GM19372 (cell line): ENCODE data around the gene OSM.
"Not testable (repeated sequence)": the region's sequence is repeated elsewhere in the genome, so short reads cannot be mapped to it uniquely, and the experiment has no call there.

Experiments used
- ATAC-seq: cut with Tn5 transposase; IDR thresholded peaks from one replicate; pipeline ENCODE4 v1.9.1; 2021; ENCODE audit warnings: mild to moderate bottlenecking, low read depth, moderate library complexity; ENCODE audit not compliant: unreplicated experiment

Gene OSM

DNA sequence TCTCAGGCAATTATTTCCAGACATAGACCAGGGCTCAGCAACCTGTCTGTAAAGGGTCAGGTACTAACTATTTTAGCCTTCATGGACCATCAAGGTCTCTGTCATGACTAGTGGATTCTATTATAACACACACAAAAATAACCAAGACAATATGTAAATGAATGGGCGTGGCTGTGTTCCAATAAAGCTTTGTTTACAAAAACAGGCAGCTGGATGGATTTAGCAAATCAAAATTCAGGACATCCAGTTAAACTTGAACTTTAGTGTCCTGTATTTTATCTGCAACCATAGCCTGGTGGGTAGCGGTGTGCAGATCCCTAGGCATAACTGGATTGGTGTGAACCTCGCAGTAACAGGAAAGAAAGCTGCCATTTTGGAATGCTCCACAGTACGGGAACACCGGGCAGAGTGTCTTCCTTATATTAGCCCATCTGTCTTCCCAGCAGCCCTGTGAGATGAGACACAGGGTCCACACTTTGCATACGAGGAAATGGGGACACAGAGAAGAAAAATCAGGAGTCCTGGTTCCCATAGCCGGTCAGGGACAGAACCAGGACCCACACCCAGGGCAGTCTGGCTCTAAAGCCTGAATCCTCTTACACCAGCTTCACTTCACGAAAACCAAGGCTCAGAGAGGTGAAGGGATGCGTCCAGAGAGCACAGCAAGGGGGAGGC, 35.7 kb downstream of the OSM start:
- no peak for ATAC-seq

DNA sequence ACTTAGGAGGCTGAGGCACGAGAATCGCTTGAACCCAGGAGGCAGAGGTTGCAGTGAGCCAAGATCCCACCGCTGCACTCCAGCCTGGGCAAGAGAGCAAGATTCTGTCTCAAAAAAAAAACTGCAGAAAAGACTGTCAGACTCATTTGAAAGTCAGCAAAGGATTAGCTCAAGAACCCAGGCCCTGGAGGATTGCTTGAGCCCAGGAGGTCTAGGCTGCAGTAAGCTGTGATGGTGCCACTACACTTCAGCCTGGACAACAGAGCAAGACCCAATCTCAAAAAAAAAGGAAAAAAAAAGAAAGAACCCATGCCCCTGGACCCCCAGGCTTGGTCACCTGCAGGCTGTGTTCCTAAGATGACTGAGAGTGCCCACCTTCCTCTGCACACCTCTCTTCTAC, 36.3 kb downstream of the OSM start:
- ATAC-seq = no peak

DNA sequence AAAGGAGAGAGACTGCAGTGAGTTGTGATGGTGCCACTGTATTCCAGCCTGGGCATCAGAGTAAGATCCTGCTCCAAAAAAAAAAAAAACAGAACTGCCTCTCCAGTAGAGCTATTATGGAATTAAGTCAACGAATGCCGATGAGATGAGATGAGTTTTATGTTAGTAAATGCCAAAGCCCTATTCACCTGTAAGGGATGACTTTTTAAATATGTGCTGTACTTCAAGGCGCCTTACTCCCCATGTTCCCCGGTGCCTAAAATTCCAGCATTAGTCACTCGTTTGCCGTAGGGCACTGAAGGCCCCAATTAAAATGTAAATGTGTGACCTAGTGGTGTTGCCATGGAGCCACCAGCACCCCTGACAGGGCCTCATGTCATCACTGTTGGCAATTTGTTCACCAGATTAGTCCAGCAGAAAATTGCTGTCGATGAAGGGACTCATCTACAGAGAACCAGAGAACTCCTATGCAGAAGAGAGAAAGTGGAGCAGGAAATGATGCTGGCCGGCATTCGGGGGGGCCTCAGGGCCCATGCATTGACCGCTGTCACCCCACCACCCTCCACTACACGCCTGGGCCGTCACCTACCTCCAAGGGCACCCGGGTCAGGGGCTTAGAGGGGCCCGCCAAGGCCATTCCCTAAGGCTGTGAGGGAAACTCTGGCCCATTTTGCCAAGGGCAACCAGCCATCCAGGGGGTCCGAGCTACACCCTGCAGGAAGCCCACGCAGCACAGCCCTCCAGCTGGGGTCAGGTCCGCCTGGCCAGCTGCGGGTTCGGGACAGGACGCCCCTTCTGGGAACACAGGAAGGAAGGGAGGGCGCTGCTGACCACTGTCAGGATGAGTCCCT, 37.9 kb downstream of the OSM start:
- ATAC-seq = no peak

DNA sequence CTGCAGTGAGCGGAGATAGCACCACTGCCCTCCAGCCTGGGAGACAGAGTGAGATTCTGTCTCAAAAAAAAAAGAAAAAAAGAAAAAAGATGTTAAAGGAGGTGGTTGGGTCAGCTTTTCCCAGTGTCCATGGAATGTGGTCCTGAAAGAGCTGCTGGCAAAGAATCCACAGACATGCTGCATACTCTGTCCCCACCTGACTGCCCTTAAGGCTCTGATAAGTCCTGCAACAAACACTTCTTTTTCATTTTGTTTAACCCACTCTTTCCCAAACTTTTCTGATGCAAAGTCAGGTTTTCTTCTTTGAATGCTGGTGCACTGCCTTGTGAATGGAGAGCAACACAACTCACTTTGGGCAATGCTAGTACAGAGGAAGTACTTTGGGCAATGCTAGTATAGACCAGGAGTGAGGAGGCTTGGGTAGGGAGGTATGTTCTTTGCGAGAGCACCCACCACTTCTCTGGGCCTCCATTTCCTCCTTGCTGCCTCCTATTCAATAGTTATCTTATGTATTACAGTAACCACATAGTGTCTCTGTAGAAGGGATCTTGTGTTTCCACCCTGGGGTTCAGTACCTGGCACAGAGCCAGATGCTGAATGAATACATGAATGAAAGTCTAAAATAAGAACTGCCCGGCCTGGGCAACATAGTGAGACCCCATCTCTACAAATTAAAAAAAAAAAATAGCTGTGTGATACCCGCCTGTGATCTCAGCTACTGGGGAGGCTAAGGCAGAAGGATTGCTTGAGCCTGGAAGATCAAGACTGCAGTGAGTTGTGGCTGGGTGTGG, 39.0 kb downstream of the OSM start:
- no peak for ATAC-seq

DNA sequence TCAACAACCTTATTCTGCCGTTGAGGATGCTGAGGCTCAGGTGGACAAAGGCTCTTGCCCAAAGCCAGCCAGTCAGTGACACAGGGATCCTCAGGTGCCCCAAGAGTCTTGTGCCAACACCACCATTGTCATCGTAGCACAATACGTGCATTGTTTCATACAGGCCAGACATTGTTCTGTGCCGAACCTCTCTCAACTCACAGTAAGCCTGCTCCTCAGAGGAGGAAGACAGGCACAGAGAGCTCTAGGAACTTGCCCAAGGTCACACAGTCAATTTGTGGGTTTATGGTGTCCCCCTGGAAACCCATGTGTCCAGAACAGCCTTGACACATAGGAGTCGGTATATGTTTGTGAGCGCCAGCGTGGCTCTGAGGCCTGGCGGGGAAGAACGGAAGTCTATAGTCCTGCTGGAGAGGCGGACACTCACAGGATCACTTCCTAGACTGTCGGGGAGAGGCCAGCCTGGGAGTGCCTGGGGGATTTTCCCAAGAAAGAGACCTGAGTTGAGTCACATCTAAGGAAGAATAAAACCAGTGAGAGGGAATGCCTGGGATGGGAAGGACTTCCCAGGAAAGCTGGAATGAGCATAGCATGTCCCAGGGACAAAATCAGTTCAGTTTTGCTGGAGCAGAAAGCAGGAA, 40.3 kb downstream of the OSM start:
- ATAC-seq = no peak

DNA sequence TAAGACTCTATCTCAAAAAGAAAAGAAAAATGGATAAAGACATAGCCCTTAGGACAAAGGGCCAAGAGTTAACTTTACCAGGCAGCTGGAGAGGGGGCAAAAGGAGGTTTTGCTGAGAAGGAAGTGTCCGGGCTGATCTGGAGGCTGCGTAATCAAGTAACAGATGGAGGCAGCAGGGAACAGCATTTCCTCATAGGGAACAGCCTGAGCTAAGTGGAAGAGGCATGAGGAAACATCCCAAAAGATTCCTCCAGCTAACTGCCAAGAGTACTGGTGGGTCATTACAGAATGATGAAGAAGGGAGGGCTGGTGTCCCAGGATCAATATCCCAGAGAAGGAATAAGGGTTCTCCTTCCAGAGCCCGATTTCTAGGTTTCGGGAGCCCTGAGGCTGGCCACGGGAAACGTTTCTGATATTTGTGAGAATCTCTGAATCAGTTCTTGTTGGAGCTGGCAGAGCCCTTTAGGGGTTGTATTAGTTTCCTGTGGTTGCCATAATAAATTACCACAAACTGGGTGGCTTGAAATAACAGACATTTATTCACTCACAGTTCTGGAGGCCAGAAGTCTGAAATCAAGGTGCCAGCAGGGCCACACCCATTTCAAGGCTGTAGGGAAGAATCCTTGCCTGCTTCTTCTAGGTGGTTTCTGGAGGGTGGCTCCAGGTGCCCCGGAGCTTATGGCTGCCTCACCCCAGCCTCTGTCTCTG, 41.3 kb downstream of the OSM start:
- no peak for ATAC-seq

DNA sequence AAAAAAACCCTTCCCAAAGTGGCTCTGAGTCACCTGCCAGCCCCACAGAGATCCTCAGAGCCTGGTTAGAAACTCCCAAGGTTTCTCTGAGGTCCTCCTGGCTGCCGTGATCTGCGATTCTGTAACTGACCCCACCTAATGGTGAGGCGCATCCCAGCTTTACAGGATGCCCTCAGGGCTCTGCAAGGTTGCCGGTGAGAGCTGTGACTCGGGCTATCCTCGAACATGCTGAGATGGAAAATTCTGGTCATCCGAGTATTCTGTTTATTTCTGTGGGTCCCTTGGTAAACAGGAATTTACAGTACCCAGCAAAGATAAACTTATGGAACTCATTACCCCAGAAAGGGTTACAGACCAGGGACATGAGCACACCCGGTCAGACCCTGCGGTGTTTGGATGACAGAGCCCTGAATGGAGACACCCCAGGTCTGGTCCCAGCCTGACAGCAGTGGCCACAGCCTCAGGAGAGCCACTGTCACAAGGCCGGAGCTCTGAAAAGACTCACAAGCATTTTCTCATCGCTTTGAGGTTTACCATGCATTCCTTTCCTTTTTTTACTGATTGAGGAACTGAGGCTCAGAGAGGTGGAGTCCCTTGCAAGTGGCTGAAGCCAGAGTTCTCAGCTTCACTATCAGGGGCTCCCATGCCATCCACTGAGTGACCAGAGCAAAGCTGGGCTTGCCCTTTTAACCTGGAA, 42.3 kb downstream of the OSM start:
- no peak for ATAC-seq

DNA sequence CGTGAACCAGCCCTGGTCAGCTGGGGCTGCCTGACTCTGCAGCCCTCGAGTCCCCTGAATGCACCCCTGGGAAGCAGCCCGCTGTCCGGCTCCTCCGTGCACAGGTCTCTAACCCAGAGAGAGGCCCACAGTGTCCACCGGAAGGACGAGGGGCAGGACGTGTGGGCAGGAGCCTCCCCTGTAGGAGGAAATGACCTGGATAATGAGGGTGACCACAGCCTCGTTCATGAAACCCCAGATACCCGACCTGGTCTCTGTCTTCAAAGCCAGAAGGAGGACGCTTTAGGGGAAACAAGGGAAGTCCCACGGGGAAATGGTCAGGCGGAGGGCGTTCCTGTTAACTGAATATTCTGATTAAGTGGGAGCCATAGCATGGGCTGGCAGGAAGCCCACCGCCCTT, 43.3 kb downstream of the OSM start:
- no peak for ATAC-seq

DNA sequence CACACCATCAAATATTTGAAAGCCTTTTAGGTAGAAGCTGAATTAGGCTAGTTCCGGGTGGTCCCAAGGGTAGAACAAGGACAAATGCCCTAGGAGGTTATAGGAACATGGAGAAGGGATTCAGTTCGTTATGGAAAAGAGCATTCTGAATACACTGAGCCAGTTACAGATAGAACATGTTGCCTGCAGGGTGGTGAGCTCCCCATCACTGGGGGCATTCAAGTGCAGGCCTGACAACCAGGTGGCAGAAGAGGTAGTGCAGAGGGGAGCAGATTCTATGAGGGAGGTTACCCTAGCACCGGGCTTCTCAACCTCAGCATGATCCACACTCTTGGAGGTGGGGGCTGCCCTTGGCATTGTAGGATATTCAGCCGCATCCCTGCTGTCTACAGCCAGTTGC, 44.3 kb downstream of the OSM start:
- no peak for ATAC-seq

DNA sequence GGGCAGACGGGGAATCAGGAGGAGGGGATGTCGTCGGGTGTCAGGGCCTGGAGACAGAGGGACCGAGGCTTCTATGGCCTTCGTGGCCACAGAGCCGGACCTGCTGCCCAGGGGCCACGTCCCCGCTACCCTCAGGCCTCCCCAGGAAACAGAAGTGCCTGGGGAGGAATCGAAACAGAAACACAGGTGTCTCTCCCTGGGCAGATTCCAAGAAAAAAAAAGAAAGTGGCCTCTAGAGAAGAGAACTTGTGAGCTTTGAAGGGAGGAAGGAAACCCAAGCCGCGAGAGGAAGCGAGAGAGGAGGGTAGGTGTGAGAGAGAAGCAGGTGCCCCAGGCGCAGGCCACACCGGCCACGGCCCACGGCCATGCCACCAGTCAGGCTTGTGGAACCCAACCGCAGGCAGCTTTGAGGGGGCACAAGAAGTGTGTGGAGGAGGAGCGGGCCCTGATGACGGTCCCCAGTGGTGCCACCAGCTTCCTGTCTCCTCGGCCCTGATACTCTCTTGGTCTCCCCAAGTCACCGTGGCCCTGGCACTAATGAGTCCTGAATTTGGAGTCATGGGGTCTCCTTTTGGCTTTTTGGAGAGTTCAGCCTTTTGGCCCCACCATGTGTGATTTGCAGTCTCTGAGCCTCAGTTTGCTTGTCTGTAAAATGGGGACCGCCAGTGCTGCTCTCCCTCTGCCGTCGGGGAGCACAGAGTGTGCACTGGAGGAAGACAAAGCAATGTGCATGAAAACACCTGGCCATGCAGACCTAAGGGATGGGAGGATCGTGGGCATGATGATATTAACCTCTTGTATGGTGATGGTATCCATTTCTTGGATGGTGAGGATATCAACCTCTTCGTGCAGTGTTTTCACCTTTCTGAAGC, 45.3 kb downstream of the OSM start:
- no peak for ATAC-seq

DNA sequence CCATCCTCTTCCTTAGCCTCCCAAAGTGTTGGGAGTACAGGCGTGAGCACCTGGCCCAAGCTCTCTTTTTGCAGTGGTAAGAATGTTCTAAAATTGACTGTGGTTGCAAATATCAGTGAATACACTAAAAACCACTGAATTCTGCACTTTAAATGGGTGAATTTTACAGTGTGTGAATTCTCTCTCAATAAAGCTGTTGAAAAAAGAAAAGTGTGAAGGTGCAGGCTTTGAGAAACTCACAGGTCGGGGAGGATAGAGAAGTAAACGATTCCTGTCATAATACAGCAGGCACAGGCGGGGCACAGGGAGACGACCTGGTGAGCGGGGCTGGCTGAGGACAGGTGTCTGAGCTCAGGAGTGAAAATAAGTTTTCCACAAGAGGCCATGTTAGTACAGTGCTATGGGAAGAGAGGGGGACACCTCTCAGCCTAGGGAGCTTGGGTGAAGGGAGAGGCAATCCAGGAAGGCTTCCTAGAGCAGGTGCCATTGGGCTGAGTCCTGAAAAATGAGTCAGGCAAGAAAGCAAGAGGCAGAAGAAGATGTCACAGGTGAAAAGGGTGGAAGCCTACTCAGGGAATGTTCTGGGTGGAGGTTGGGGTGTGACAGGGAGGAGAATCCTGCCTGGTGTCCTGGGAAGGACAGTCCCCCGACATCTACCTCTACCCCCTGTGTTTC, 46.2 kb downstream of the OSM start:
- ATAC-seq = no peak

DNA sequence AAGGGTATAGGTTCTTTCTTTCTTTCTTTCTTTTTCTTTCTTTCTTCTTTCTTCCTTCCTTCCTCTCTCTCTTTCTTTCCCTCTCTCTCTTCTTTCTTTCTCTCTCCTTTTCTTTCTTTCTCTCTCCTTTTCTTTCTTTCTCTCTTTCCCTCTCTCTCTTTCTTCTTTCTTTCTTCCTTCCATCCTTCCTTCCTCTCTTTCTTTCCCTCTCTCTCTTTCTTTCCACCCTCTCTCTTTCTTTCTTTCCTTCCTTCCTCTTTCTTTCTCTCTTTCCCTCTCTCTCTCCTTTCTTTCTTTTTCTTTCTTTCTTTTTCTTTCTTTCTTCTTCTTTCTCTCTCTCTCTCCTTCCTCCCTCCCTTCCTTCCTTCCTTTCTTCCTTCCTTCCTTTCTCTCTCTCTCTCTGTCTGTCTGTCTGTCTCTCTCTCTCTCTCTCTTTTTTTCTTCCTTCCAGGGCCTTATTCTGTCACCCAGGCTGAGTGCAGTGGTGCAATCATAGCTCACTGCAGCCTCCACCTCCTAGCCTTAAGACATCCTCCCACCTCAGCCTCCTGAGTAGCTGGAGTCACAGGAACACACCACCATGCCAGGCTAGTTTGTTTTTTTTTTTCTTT, 46.9 kb downstream of the OSM start:
- ATAC-seq = no peak

DNA sequence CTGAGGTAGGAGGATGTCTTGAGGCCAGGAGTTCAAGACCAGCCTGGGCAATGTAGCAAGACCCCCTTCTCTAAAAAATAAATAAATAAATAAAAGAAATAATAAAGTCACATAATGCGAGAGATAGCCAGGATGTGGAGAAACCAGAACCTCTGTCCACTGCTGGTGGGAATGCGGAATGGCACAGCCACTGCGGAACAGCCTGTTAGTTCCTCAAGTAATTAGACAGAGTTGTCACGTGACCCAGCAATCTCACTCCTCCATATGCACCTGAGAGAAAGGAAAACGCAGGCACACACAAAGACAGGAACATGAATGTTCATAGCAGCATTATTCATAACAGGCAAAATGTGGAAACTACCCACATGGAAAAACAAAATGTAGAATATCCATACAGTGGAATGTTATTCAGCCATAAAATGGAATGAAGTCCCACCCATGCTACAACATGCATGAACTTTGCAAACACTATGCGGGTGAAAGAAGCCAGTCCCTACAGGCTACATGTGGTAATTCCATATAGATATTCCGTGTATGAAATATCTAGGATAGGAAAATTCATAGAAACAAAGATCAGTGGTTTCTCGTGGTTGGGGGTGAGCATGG, 47.5 kb downstream of the OSM start:
- ATAC-seq = no peak

DNA sequence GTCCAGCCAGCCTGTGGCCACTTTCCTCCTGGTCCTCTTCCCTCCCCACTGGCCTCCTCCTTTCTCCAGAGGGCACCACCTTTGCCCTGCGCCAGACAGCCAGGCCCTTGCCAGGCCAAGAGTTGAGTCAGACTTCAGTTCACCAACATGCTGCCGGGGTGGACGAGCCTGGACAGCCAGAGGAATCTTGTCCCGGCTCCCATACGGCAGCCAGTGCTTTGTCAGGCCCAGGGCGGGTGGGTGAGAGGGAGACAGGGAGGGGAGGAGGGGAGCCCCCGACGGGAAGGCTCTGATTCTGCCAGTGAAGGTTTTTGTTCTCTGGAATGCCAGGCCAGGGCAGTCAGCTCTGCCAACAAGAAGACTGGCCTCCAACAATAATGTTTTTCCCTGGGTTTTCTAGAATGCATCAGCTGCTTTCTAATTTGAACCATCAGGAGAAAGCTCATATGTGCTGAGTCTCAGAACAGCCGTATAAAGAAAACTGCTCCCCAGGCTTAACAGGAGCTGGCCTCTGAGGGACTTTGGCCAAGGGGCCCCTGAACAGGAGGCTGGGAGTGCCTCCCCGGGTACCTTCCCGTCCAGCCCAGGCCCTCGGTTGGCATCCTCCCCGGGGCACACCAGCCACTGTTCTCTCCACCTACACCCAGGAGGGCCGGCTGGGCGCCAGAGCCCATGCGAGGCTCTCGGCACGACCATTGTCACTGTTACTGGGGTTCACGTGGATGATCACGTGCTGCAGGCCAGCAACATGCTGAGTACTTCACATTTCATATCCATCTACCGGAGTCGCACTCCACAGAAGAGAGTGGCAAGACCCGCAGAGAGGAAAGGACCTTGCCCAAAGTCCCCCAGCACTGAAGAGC, 48.7 kb downstream of the OSM start:
- no peak for ATAC-seq

DNA sequence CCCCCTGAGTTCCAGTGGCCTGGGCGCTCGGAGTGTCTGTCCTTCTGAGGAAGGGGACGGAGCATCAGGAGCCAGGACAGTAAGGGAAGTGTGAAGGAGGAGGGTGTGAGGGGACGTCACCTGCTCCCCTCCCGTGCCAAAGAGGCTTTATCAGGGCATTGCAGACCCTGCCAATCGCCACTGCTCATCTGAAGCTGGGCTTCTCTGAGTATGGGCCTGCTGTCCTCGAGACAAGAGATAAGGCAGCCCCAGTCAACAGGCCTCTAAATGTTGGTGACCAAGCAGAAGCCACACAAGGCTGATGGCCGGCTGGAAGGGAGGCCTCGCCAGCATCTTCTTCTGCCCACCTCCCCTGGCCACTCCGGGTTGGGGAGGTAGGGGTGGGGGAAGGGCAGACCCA, 49.9 kb downstream of the OSM start:
- ATAC-seq = no peak

DNA sequence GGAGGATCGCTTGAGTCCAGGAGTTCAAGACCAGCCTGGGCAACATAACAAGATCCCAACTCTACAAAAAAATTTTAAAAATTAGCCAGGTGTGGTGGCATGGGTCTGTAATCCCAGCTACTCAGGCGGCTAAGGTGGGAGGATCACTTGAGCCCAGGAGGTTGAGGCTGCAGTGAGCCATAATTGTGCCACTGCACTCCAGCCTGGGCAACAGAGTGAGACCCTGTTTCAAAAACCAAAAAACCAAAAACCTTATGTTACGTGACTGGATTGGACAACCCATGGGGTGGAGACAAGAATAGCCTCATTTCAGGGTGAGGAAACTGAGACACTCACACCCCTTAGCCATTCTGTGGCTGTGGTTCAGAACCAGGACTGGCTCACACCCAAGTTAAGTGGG, 50.4 kb downstream of the OSM start:
- ATAC-seq = not testable (repeated sequence)
